ENCODE data around the gene SLC9A9.

The SLC9A9 gene

DNA sequence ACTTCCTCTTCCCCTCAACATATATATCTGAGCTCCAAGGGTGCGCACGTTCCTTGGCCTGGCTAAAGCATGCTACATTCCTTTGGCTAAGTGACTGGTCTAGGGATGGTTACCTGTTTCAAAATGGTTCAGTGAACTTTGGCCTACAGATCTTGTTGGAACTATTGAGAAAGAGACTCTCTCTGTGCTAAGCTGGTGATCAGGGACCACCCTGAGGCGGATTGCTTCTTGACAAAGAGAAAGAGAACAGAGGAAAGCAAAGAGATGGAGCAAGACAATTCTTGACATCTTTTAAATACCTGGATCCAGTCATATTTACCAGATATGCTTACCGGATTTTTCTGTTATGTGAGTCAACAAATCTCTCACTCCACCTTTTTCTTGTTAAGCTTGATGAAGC lies 605.6 kb downstream of the SLC9A9 start:
- DNase-seq (ENCODE audit: low read depth): no peak

DNA sequence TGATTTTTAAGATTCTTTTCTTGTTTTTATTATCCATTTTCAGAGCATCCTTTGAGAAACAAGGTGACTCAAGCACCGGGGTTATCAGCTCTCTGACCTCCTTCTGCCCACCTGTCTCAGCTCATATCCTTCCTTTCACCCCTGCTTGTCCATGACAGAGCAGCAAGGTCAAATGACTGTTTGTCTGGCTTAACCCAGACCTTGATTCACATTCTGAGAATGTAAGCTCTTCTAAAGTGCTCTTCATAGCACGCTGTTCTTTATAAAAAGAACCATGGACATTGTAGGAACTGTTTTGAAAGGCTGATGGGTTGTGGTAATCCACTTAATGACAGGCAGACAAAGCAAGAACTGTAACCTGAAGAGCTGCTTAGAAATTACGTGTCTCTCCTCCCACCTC lies 606.2 kb downstream of the SLC9A9 start:
- DNase-seq (ENCODE audit: low read depth): no peak

DNA sequence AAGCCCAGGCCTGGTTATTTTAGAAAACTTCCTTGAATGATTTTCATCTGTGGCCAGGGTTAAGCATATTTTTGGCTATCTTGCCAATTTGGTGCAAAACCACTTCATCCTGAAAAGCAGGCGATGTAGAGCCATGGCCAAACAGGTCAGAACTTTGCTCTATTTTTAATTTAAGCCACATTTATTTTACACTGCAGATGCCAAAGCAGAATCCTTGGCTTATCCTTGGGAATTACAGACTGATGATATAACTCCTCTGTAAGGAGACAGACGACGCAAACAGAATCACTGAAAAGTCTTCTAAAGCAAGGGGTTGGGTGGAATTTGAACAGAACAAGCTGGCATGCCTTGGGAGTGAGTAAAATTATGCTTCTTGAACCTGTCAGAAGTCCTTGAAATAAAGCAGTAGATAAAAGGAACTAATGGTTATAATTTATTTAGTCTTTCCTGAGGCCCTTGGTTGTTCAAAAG lies 606.8 kb downstream of the SLC9A9 start:
- no peak for DNase-seq (ENCODE audit: low read depth)

DNA sequence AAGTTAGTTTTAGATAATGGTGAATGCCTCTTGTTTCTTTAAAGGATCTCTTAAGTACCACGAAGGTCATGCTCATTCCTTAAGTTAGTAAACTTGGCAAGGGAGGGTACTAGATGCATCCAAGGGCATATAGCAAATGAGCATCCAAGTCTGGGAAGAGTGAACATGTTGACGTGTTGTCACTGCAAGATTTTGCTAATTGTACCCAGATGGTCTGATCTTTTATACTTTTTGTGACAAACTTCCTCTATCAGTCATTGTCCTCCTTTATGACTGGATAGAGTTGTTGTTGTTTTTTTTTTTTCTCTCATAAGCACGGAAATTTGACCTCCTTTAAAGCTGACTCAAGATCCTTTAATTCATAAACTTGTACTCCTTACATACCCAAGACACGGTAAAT lies 607.4 kb downstream of the SLC9A9 start:
- no peak for DNase-seq (ENCODE audit: low read depth)

DNA sequence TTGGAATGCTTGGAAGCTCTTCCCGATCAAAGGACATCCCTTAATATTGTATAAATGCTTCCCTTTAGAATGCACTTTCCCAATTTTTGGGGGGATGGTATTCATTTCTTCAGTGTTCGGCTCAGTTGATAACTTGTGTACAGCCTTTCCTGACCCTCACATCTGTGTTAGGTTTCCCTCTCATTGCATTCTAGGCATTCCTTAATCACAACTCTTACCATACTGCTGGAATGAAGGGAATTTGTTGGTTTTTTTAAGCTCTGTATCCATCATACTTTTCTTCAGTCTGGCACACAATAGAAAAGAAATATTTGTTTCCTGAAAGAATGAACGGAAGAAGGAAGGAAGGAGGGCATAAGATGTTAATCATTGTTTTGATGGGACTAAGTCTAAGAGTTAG lies 609.2 kb downstream of the SLC9A9 start:
- DNase-seq (ENCODE audit: low read depth): no peak

DNA sequence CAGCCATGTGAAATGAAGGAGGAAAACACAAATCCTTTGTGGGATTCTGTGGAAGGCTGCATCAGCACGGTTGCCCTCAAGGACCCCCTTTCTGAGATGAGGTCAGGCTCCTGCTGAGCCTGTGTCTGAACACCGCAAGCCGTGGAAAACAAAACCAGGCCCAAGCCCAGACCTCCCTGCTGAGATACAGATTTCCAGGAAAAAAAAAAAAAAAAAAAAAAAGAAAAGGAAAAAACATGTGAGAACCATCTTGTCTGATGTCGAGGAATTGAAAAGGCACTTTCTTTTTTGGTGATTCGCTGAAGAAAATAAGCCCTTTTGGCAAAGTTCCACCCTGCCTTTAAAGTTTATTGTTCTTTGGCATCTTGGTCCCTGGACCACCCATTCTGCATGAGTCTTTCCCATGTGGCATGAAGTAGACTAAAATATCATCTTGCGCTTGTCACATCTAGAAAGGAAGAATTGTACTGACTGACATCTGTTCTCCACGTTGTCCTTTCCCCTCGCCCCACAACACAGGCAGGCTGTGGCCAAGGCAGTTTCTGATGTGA lies 611.1 kb downstream of the SLC9A9 start:
- DNase-seq (ENCODE audit: low read depth): no peak

DNA sequence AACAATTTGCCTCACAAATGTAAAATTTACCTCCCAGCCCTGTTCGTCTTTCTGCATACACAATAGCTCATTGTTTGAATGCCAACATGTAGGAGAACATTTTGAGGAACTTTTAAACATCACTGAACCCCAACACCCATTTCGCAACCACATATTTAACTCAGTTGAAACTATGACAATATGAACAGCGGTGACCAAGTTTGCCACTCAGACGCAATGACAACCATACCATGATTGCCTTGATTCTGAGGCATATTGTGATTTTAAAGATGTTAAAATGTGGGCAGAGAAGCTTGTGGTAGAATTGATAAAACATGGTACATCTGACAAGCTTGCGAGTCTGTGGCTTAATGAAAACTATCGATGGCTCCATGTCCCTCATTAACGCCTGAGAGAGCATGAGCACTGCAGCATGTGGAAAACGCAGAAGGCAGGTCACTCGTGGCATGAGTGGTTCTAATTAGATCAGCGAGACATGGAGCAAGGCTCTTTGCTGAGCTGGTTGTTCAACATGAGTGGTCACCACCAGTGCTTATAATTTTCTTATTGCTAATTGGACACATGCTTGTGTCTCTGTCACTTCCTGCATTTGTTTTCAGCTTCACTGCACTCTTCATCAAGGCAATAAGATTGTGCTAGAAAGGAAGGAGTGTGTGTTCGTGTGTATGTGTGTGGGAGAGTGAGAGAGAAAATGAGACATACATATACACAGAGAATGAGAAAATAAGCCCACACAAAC lies 611.9 kb downstream of the SLC9A9 start:
- DNase-seq (ENCODE audit: low read depth): no peak

DNA sequence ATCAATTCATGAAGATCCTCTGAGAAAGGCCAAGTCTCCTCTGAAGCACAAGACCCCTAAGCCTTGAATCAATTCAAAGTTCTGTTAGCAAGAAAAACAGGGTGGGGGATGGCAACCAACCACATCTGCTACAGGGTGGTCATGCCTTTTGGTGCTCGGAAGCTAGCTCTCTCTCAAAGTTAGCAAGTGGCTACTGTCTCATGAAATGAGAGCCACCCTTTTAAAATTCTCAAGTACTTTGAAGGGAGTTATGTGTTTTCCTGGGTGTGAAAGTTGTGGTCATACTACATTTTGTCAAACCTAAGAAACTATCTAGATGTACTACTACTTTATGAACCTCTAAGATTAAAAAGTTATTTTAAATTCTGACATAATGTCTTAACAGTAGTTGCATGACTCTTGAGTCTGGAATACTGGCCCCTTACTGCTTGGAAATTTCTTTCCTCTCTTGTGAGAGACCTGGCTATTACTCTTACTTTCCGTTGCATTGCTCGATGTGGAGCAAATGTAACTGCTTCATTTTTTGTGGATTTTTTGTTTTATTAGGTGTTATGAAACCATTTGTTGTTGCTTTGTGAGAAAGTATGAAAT lies 612.6 kb downstream of the SLC9A9 start:
- DNase-seq (ENCODE audit: low read depth): no peak

DNA sequence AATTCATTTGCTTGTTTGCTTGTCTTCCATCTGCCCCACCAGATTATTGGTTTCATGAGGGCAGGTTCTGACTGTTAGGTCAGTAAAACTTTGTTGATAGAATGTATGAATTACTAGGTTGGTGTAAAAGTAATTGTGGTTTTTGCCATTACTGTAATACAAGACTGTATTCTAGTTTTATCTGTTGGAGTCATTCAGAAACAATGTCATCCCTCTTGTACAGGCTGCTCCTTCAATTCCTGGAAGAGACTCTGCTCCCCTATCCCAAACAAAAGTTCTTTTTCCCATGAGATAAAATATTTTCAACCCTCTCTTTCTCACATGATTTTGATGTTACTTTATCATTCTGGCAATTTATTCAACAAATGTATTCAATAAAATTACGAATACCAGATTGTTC lies 613.7 kb downstream of the SLC9A9 start:
- no peak for DNase-seq (ENCODE audit: low read depth)

DNA sequence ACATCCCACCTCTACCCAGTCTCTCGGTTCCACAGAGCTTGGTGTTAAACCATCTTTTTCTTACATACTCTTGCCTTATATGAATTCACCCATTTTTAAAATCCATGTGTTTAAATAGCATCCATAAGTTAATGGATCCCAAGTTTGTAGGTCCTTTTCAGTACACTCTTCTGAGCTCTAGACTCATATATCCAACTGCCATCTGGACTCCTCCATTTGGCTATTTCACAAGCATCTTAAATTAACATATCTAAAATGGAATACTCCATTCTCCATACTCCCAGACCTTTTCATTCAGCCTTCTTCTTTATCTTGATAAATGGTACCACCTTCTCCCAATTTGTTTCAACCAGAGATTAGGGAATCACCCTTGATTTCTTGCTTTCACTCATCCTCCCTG lies 615.3 kb downstream of the SLC9A9 start:
- DNase-seq (ENCODE audit: low read depth): no peak

DNA sequence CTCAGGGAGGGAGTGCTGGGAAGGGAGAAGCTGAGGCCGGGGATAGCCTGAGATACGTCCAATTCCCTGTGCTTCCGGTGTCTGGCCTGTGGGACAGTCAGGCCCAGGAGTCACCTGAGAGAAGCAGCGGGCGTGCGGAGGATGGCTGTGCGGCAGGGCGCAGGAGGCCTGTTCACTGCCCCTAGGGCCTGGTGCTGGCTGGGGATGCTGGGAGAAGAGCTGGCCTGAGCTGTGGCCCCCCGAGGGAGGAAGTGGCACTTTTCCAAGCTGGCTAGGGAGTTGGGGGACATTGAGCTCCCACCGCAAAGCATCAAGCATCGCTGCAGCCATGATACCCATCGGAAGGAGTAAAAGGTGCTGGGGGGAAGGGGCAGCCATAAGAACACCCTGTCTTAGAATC lies 619.9 kb downstream of the SLC9A9 start:
- no peak for DNase-seq (ENCODE audit: low read depth)

DNA sequence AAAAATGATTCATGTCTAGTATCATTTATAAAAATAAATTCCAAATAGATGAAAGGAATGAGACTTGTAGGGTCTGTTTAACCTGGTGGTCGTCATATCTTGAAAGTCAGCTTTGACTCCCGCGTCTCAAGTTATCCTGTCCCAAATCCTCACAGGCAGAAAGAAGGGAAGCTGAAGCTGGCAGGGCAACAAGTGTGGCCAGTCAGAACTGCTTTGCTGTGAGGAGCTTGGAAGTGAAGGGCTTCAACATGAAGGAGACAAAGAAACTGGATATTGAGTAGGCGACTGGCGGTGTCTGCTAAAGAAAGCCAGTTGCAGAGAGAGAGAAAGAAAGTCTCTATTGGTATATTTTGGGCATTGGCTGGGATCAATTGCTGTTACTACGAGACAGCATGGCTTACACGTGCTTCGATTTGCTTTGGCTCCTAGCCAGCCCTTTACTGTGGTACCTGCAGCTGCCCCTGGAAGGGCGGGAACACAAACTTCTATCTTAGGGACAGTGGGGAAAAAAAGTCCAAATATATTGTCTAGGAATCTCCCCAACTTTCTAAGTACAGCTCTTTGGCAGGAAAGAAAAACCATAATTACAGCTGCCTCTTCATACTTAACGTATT lies 621.5 kb downstream of the SLC9A9 start:
- no peak for DNase-seq (ENCODE audit: low read depth)

DNA sequence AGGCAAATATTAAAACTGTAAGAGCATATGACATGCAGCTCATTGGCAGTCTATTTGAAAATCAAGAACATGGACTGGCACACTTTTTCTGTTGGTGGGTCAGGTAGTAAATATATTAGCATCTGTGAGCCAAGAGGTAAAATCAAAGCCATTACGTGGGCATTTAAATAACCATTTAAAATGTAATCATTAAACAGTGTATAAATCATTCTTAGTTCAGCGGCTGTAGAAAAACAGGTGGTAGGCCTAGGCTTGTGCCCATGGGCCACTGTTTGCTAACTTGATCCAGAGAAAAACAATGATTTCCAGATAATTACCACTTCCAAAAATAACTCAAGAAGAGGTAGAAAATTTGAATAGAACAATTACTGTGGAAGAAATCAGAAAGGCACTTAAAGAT lies 623.6 kb downstream of the SLC9A9 start:
- DNase-seq (ENCODE audit: low read depth): no peak

DNA sequence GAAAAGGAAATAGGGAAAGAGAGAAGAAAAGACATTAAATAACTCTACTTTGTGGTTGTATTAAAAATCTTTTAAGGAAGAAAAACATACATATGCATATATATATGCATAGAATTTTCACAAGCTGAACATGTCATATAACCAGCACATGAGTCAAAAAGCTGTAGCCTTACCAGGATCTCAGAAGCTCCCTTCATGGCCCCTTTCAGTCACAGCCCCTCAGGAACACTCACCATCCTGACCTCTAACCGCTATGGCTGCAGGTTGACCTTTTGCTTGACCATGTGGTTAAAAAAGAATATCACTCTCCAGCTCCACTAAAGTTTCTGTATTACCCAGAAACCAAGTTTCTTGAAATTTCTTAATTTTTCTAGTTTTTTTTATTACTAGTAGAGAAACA lies 625.3 kb downstream of the SLC9A9 start:
- no peak for DNase-seq (ENCODE audit: low read depth)

DNA sequence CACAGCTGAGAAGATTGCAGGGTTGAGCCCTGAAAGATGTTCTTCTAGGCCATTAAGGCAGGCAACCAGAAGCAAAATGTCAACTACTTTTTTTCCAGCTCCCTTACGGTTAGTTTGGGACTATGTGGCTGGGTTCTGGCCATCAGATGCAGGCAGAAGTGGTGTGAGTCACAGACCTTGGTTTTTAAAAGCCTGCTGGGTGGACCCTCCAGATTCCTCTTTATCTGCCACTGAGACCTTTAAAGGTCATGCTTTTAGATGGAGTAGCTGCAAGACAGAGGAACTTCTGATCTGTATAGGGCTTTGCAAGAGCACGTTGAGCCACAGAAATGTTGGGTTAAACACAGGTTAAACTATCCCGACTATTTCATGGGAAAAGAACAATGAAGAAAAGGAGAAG lies 625.8 kb downstream of the SLC9A9 start:
- no peak for DNase-seq (ENCODE audit: low read depth)

DNA sequence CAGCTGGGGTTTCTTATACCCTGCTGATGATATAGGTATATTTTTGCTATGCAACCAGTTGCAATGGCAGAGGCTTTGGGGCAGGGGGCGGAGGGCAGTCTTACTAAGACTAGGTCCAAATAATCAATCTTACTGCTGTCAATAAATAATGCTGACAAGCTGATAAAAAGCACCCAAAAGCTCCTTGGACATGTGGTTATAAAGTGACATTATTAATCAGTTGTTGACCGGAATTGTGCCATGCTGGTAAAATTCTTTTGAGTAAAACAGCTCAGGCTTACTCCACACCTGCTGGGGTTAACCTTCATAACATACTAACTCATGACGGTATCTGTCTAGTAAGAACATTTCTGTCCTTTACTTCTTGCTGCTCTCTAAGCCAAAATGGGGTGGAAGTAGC lies 626.8 kb downstream of the SLC9A9 start:
- DNase-seq (ENCODE audit: low read depth): no peak

DNA sequence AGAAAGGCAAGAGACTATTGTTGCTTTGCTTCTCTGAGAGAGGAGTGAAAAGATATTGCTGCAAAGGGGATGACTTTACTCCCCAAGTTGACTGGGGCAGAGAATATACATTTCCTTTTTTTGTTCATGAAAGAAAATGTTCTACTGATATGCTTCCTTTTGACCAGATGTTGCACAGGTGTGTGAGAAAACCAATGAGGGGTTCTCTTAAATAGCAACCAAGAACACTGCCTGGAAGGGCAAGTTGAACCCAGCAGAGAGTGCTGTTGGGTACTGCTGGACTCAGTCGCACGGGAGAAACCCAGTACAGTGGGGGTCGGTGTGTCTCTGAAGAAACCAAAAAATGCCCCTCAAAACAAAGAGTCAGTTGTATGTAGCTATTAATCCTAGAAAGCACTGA lies 627.5 kb downstream of the SLC9A9 start:
- DNase-seq (ENCODE audit: low read depth): no peak

DNA sequence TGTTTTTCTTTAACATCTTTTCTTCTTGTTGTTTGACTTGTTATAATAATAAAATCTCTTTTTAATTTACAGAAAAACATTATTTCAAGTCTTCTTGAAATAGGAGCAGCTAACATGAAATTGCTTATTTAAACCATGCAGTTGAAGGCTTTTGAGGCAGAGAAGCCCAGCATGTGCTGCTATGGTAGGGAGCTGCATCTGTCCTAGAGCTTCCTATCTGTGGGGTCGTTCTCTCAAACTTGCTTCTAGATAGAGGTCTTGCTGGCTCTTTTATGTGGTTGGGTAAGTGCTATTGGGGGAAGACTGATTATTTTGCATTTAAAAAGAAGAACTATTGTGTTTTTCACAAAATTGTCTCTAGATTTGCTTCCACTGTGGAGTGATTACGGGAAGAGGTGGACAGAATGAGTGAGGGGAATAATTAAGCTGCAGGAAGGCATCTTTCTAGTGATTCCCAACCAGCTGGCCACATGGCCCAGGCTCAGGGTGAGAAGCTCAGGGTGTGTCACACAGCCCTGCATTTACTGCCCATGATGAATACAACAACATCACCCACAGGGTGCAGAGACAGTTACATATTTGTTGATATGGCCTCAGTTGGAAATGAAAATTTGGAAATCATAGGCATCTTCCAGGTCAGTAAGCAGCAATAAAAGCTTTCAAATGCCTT lies 630.0 kb downstream of the SLC9A9 start:
- DNase-seq (ENCODE audit: low read depth): no peak

DNA sequence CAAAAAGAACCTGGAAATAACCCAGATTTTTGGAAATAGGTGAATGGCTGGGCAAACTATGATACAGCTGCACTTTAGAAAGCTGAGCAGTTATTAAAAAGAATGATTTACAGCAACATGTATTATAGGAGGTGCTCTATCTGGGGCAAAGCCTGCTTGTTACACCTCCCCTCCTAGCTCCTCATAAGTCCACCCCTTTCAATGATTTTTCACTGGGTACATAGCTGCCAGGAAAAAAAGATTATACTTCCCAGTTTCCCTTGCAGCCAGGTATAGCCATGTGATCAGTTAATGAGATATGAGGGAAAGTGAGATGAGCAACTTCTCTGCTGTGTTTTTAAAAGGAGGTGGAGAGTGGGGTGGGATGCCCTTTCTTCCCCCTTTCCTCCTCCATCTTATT lies 631.0 kb downstream of the SLC9A9 start:
- DNase-seq (ENCODE audit: low read depth): no peak

DNA sequence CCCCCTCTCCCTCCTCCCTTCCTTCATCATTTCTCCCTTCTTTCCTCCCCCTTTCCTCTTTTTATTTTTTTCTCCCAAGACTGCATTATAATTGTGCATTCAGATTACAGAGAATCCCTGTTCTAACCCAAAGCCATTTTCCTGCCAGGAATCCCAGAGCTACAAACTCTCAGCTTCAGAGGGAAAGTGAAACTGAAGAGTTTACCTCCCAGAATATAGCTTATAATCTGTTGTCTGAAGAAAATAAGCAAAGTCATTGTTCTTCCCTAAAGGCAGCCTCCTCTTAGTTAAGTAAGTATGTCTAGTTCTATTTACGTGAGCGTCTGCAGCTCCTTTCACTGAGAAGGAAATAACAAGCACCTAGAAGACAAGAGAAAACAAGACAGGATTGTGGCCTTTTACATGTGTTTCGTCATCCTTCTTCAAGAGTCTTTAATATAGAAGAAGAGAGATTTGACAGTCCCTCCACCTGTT lies 631.5 kb downstream of the SLC9A9 start:
- DNase-seq (ENCODE audit: low read depth): no peak

All from stimulated activated CD8-positive, alpha-beta memory T cell treated with anti-CD3 and anti-CD28 coated beads, Interleukin-12 subunit alpha, Interleukin-12 subunit beta, amount 100 ng/mL, for 1 hour (primary cell).